Liver (tissue), 3 donors: ENCODE data around the gene ARHGEF7.

ENCODE experiments used
- FOXA1 ChIP-seq: IDR thresholded peaks from 2 replicates; pipeline ENCODE4 v1.6.1; 2016; ENCODE audit warnings: antibody characterized with exemption
- JUND ChIP-seq, 2 donors: IDR thresholded peaks; 2 replicates each; pipeline ENCODE4 v1.6.1; 2016; ENCODE audit warnings: antibody characterized with exemption in 2 of 2
- NR2F2 ChIP-seq: IDR thresholded peaks from 2 replicates; pipeline ENCODE4 v1.6.1; 2016; ENCODE audit warnings: antibody characterized with exemption
- RAD21 ChIP-seq, 2 donors: IDR thresholded peaks; 2 replicates each; pipeline ENCODE4 v1.6.1; 2016; ENCODE audit warnings: antibody characterized with exemption in 2 of 2, mild to moderate bottlenecking in 2 of 2
- SP1 ChIP-seq: IDR thresholded peaks from 2 replicates; pipeline ENCODE4 v1.6.1; 2018; ENCODE audit warnings: antibody characterized with exemption, mild to moderate bottlenecking
- YY1 ChIP-seq: IDR thresholded peaks from 2 replicates; pipeline ENCODE4 v1.6.1; 2016; ENCODE audit warnings: antibody characterized with exemption, mild to moderate bottlenecking
- TF ChIP-seq, protein P1 (sequence below): fragments of 150-350 bp; IDR thresholded peaks from 2 replicates; pipeline ENCODE4 v1.5.1; 2017; ENCODE audit warnings: improper control_type of control experiment, low read depth, low read length; ENCODE audit not compliant: missing input control
- TF ChIP-seq, protein P2 (sequence below): IDR thresholded peaks from 2 replicates; pipeline ENCODE4 v1.6.1; 2016; ENCODE audit warnings: antibody characterized with exemption
- TF ChIP-seq, protein P3 (sequence below): IDR thresholded peaks from 2 replicates; pipeline ENCODE4 v1.6.1; 2016; ENCODE audit warnings: antibody characterized with exemption
- donor health status: healthy.
- donor health status: healthy.

DNA sequence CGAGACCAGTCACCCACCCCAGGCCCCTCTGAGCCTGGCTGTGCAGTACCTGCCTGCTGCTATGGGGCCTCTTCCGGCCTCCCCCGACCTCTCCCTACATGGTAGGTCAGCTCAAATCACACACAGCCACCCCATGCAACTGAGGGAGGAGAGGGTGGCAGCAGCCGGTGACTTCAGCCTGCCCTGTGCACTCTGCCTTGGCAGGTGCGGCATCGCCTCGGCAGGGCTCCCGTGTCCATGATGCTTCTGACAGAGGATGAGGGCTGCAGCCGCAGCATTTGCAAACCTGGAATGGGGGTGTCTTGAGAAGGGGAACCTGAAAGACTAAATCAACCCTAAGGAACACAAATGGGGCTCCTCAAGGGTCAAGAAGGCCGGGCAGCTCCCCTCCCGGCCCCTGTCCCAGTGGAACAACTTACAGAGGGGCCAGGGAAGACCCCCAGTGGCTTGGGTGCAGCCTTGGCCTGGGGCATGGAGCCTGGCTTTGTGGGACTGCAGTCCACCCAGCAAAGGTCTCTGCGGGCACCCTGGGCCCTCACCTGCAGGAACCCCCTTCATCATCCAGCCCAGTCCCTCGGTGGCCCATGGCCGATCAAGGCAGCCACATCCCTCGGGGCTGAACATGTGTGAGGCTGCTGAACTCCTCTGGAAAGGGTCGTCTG lies 212.0 kb downstream of the ARHGEF7 start:
- TF ChIP-seq, protein P1, sequence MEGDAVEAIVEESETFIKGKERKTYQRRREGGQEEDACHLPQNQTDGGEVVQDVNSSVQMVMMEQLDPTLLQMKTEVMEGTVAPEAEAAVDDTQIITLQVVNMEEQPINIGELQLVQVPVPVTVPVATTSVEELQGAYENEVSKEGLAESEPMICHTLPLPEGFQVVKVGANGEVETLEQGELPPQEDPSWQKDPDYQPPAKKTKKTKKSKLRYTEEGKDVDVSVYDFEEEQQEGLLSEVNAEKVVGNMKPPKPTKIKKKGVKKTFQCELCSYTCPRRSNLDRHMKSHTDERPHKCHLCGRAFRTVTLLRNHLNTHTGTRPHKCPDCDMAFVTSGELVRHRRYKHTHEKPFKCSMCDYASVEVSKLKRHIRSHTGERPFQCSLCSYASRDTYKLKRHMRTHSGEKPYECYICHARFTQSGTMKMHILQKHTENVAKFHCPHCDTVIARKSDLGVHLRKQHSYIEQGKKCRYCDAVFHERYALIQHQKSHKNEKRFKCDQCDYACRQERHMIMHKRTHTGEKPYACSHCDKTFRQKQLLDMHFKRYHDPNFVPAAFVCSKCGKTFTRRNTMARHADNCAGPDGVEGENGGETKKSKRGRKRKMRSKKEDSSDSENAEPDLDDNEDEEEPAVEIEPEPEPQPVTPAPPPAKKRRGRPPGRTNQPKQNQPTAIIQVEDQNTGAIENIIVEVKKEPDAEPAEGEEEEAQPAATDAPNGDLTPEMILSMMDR: no peak
- TF ChIP-seq, protein P2, sequence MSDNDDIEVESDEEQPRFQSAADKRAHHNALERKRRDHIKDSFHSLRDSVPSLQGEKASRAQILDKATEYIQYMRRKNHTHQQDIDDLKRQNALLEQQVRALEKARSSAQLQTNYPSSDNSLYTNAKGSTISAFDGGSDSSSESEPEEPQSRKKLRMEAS: no peak
- TF ChIP-seq FOXA1 (no peak), YY1 (no peak), RAD21 (IDR thresholded peaks at IDR 0.05) (no peak), SP1 (no peak), JUND (IDR thresholded peaks at IDR 0.05) (no peak), NR2F2 (no peak)
- TF ChIP-seq, protein P3, sequence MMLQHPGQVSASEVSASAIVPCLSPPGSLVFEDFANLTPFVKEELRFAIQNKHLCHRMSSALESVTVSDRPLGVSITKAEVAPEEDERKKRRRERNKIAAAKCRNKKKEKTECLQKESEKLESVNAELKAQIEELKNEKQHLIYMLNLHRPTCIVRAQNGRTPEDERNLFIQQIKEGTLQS: no peak
